GM15510 (cell line): Measurements from ENCODE around the gene PHF20.

Experiments
- POLR2A ChIP-seq: IDR thresholded peaks from 3 replicates; pipeline ENCODE4 v1.6.1; 2011; ENCODE audit warnings: borderline replicate concordance; ENCODE audit not compliant: insufficient read length; ENCODE audit errors: extremely low read depth

Gene PHF20

DNA sequence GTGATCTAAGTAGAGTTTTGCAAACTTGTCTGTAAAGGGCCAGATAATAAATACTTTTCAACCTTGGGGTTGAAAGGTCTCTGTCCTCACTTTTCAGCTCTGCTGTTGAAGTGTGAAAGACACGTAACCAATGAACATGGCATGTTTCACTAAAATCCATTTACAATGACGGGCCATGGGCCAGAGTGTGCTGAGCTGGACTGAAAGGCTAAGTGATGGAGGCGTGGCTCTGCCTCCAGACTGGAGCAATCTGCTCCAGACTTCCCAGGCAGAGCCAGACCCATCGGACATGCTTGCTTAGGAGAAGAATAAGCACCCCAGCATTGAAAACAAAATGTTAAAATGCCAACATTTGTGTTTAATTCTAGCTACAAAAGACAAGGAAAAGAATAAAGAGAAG, 141.1 kb downstream of the PHF20 start:
- TF ChIP-seq POLR2A: no peak

DNA sequence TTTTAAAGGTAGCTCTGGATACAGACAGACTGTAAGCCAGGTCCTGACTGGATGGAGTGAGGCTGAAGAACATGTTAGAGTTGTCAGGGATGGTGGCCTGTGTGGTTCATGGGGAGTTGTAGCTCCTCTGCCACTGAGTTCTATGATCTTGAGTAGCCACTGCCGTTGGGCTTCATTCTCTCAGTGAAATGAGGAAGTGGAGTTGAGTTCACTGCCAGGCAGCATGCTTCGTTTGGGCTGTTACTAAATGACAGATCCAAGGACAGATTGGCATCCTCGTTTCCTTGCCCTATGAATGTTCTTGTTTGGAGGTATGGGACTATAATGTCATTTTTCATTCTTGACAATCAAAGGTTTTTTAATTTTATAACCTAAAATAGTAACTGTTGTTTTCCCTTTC, 145.3 kb downstream of the PHF20 start:
- no peak for TF ChIP-seq POLR2A

DNA sequence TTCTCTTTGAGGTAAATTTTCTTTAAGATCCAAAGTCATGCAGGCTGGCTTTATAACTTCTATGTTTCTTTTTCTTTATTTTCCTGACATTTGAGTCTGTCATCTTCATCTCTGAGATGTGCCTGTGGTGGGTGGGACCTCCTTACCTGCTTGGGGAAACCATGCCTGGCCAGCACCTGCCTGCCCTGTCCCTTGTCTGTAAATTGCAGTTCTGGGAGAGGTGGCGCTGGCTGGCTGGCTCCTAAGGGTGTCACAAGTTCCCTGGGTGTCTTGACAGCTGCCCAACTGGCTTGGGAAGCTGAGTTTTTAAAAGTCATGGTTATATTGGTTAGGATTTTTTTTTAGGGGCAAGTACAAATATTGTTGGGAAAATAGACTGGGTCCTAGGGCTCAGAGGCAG, 146.2 kb downstream of the PHF20 start:
- no peak for TF ChIP-seq POLR2A

DNA sequence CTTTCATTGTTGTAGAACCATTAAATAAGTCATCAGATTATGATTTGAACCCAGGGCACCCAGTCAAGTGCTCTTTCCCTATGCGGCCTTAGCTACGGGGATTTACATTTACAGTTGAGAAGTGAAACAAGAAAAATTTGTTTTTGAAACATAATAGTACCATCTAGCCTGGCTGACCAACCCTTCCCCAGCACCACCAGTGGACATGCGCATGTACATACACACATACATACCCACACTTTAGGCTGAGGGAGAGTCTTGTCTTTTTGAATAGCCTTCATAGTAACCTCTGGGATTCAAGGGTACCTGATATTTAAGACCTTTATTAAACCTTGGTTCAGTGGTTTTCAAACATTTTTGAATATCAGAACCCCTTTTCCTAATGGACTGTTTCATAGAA, 148.7 kb downstream of the PHF20 start:
- no peak for TF ChIP-seq POLR2A

DNA sequence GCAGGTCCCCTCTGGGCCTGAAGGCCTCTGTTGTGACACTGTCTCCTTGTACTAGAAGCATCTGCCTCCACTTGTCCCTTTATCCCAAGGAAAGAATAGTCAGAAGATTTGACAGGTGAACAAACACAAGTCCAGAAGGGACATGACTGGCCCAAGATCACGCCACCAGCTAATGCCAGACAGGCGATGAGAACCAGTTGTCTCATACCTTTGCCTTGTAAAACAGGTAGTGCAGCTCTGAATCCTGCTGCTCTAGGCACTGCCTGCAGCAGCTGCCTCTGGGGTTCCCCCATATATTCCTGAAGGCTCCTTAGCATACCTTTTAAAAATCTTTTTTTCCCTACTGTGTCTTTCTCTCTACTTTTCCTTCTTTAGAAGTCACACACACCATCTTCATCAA, 157.5 kb downstream of the PHF20 start:
- TF ChIP-seq POLR2A: no peak

DNA sequence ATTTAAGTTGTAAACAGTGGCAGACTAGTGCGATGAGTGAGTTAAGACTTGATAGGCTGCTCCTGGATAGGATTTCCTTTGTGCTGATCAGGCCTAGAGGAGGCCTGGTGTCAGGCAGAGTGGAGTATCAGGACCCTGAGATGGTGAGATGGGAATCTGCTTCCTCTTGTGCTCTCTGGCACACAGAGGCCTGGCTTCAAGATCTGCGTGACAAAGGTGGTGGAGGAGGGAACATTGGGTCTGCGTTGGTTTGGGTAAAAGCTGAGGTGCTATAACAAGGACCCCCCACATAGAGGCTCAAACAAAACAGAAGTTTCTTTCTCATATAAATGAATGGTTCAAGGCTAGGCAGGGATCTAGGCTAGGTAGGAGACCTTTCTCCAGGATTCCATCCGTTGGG, 162.2 kb downstream of the PHF20 start:
- no peak for TF ChIP-seq POLR2A

DNA sequence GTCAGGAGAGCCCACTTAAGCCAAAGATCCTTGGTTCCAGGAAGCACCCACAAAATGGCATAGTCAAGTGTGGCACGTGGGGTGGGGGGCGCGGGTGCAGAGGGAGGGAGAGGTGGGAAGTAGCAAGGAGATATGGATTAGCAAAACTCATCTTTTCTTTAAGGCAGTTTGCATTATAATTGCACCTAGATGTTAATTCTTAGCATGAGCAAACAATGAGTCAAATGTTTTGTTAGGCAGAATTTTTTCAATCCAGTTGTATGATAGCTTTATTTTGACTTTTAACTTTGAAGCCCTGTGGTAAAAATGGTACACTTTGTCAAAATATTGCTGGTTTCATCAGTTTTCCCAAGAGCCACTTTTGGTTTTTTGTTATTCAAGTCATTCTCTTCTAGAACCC, 167.4 kb downstream of the PHF20 start:
- no peak for TF ChIP-seq POLR2A

DNA sequence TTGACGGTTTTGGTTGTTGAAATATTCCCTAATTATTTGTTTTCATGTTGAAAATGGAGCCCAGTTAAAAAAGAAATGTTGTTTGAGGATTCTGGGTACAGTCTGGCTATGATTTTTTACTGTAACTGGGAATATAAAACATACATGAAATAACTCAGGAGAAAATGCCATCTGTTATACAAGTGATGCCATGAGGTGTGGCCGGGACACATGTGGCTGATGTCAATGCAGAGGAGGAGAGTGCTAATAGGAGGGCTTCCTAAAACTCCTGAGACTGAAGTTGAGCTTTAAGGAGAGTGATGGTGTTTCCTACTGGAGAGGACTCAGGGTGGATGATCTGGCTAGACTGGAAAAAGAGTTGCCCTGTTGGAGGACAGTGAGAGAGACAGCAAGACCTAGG, 169.8 kb downstream of the PHF20 start:
- TF ChIP-seq POLR2A: no peak

DNA sequence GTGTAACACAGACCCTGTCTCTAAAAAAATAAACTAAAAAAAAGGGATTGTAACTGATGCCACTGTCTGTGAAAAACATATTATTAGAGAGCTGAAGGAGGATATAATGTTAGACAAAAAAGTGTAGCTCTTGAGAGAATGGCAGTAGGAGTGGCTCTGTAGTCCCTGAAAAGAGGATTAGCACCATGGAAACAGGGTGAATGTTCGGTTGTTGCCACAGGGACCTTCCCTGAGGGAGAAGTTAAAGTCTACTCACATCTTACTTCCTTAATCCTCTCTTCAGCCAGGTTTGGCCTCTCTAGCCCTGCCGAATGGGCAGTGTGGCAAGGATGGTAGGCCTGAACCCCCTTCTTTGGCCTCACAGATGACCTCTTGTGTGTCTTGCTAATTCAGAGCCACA, 170.4 kb downstream of the PHF20 start:
- no peak for TF ChIP-seq POLR2A

DNA sequence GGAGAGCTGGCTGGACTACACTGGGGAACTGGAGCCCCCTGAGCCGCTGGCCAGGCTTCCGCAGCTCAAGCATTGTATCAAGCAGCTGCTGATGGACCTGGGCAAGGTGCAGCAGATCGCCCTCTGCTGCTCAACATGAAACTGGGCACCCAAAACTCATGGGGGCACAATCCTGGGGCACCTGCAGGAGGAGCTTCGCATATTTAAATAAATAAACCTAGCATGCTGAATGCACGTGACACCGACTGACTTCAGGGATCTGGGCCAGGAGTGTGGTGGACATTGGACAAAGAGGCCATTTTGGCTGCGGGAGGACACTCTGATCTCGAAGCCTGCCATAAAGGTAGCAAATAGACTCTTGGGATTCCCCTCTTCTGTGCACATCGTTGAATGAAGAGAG, 175.7 kb downstream of the PHF20 start:
- no peak for TF ChIP-seq POLR2A

DNA sequence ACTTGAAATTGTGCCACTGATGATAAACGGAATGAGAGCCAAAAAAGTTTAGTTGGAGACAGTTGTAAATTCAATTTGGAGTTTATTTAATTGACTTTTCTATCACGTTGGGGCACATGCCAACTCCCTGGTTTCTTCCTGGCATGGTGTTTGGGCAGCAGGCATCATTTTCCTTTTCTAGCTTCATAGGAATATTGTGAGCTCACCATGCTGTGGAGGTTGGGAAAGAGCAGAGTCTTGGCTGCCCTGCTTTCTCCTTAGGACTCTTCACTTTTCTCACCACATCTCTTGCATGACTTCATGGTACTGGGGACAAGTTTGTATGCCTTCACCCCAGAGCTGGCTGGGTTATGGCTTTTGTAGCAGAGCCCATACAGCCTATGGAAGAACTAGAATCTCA, 176.1 kb downstream of the PHF20 start:
- no peak for TF ChIP-seq POLR2A

DNA sequence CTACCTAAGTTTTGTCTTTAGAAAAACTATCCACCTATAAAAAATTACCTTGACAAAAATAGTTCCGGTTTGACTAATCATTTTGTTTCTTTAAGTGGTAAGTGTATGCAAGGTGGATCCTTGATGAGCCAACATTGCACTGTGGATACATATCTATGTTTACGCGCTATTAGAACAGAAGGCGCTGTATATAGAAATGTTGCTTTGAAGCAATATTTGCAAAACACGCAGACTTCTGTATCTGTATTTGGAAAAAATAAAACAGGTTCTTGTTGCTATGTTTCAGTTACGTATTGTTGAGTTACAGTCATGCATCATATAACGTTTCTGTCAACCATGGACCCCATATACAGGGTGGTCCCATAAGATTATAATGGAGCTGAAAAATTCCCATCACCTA, 178.3 kb downstream of the PHF20 start:
- no peak for TF ChIP-seq POLR2A

DNA sequence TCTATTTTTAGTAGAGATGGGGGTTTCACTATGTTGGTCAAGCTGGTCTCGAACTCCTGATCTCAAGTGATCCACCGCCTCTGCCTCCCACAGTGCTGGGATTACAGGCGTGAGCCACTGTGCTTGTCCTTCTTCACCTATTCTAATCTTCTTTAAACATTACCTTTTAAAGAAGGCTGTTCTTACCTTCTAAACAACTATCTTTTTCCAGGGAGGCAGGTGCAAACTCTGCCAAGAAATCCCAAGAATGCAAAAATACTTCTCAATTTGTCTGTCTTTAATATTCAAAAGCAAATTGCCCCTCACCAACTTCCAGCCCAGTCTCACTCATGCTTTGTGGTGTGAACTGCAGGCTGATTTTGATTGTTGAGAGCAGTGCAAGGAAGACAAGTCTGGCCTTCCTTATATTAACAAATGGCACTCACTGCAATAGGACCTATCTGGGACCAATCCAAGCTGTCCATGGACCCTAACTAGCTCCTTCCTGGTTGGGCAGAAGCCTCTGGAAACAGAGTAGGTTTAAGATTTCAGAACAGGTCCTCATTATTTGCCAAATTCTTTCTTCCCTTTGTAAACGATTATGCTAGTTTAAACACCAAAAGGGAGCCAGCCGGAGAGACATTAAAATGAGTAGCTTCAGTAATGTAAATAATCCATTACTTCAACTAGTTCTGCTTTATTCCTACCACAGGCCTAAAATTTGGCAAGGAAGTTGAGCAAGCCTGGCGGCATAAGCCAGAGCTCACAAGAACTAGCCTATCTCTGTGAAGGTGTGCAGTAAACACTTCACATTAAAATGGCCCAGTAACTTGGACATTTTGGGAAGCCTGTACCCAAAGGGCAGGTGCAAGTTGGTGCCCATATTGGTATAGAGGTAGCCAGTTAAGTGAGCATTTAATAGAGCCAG, 180.9 kb downstream of the PHF20 start:
- no peak for TF ChIP-seq POLR2A

DNA sequence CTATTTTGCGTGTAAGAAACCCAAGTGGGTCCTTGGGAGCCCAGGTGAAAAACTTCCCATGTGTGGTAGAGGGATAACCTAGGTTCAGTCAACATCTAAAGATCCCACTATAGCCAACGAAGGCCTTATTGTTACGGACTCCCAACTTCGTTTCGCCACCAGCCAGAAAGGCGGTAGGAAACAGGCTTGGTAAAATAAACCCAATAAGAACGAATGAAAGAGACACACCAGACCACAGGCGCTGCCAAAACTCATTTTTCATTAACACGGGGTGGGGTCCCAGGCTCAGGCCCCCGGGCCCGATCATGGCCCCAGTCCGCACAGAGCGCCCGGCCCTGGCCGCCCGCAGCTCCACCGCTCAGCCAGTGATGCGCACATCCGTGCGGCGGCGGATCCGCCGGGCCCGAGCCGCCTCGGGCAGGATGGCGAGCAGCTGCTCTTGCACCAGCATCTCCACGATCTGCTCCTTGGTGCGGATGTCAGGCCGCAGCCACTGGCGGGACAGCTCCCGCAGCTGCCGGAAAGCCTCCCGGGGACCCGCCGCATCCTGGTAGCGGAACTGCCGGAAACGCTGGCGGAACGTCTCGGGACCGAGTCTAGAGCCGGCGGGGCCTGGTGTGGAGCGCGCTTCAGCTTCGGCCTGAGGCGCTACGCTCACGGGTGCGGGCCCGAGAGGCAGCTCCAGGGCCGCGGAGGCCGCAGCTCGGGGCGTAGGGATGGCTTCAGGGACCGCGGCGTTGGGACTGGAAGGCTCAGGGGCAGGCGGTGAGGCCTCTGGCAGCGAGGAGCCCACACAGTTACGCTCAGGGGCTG, 181.8 kb downstream of the PHF20 start:
- TF ChIP-seq POLR2A: no peak

DNA sequence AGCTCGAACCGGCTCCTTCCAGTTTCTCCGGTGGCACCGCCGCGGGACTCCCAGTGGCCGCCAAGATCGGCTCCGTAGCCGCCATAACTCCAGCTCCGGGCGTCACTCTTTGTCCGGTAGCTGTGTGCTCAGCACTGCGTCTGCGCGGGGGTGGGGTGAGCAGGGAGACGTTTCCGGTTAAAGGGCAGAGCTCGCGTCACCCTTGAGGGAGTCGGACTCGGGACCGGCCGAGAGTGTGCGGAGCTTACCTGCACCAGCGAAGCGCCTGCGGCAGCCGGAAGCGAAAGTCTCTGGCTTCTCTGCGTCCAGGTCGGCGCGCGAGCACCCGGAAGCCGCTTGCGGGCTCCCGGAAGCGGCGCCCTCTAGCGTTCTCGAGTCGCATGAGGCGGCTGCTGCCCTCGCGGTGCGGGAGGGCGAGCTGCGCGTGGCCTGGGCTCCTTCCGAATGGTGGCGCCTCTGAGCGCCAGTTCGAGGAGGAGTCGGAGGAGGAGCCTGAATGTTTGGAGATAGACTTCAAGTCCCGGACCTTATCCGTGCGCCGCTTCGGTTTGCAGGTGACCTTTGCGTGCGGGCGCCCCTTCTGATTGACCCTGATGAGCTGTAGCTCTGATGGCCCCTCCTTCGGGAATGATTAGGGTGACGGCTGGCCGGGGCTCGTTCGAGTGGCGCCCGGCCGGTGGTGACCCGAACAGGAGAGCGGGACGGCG, 182.5 kb downstream of the PHF20 start, which contains the start of gene SCAND1:
Gene SCAND1 (minus strand): TSS at position 303 of the 707 bp plus-strand sequence. CDS start 218 bp downstream, at position 85.
- TF ChIP-seq POLR2A: peak; percentile 92

DNA sequence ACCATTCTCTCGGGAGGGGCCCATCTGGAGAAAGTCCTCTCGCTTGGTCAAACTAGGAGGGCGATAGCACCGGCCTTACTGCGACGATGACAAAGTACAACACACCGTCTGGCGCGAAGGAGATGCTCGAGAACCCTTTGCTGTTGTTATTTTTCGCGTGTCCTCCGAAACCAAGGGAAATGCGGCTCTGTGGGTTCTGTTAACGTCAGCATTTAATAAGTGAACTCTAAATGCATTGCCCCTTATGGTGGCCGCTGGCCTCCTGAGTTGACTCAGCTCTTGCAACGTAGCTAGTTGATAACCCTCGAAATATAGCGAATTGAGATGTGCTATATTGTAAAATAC, 183.1 kb downstream of the PHF20 start:
- TF ChIP-seq POLR2A: no peak

DNA sequence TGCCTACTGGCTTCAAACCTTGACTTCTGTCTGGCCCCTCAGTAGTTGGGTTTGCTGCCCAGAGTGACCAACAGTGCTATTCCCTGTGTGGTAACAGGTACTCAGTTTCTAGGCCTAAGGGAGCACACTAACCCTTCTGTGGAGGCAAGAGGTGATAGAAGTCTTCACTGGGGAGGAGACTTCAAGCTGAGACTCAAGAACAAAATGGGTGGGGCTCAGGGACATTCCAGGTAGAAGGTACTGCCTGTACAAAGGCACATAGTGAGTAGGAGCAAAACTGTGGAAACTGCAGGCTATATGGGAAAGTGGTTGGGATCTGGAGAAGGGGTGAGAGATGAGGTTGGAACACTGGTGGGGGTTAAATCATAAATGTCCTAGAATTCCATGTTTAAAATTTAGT, 184.8 kb downstream of the PHF20 start:
- TF ChIP-seq POLR2A: no peak
